ENCODE results near the gene EPG5. TPM values are rescaled to one million over a fixed set of nuclear protein-coding genes. Genes with fewer than 3 reads are reported as not detected.
"Not testable (repeated sequence)": the region's sequence is repeated elsewhere in the genome, so short reads cannot be mapped to it uniquely, and the experiment has no call there.

Gene EPG5
- total RNA-seq, 1 donor from 2014 or later: 10.5 TPM

DNA sequence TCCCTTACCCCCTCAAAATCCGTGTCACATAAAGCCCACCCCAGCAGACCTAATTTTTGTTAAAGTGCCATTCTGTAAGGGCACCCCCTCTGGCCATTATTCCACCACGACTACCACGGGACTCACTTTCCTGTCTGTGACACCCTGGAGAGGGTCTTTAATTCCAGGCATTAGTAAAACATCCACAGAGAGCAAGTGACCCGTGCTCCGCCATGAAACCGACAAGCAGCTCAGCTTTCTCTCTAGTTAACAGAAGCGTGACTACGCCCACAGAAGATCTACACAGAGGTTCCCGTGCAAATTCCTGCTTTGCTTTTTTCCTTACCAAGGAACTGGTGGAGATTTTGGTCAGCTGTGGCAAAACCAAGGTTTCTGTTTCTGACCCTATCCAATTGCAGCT, 137.3 kb downstream of the EPG5 start:
- FAIRE-seq (no peak), DNase-seq (ENCODE audit: low read depth) (no peak)
- Histone ChIP-seq H3K36me3 (ENCODE audit: control insufficient read depth, insufficient read depth, low read length) (no peaks in the 10 kb centered on the region), H3K4me3 (ENCODE audit: low read depth, low read length) (no peak overlapping the region), H3K27me3 (ENCODE audit: control insufficient read depth, insufficient read depth, low read length) (no peaks in the 10 kb centered on the region)
- TF ChIP-seq, protein P1, sequence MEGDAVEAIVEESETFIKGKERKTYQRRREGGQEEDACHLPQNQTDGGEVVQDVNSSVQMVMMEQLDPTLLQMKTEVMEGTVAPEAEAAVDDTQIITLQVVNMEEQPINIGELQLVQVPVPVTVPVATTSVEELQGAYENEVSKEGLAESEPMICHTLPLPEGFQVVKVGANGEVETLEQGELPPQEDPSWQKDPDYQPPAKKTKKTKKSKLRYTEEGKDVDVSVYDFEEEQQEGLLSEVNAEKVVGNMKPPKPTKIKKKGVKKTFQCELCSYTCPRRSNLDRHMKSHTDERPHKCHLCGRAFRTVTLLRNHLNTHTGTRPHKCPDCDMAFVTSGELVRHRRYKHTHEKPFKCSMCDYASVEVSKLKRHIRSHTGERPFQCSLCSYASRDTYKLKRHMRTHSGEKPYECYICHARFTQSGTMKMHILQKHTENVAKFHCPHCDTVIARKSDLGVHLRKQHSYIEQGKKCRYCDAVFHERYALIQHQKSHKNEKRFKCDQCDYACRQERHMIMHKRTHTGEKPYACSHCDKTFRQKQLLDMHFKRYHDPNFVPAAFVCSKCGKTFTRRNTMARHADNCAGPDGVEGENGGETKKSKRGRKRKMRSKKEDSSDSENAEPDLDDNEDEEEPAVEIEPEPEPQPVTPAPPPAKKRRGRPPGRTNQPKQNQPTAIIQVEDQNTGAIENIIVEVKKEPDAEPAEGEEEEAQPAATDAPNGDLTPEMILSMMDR (IDR thresholded peaks at IDR 0.05; ENCODE audit: insufficient read depth, low read length, severe bottlenecking): no peak

DNA sequence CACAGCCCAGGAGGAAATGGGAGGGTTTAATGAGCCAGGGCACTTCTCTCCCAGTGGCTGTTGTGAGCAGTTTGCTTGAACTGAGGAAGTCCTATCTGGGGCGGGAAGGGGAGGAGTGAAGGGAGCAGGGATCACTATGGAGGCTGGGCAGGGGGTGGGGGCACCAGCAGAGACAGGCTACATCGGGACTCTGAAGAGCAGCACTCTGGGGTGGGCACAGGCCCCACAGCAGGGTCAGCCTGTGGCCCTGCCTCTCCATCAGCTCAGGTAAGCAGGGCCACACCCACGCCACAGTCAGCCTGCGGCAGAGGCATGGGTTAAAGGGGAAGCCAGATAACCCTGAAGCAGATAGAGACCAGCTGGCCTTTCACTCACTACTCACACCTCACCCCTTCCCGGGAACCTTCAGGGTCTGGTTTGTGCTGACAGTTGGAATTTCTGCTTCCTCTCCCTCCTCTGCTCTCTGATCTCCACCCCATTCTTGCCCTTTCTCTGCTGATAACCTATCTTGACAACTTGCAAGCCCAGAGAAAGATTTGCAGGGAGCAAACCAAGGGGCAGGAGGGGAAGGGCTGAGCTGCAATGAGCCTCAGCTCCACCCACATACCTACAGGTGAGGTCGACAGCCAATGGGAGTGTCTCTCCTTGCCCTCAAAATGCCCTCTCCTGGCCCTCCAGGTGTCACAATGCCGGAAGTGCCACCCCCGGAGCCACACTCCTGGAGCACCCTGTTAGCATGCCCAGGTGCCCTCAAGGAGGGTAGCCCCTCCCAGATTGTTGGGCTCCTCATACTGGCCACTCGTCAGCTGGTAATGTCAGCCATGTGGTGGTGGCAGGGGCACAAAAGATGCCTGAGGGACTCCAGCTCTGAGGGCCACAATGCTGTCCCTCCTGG, 138.0 kb downstream of the EPG5 start:
- Histone ChIP-seq H3K36me3 (ENCODE audit: control insufficient read depth, insufficient read depth, low read length) (no peaks in the 10 kb centered on the region), H3K4me3 (ENCODE audit: low read depth, low read length) (no peak overlapping the region), H3K27me3 (ENCODE audit: control insufficient read depth, insufficient read depth, low read length) (no peaks in the 10 kb centered on the region)
- FAIRE-seq: no peak
- no peak for DNase-seq (ENCODE audit: low read depth)
- TF ChIP-seq, protein P1 (IDR thresholded peaks at IDR 0.05; ENCODE audit: insufficient read depth, low read length, severe bottlenecking): no peak

DNA sequence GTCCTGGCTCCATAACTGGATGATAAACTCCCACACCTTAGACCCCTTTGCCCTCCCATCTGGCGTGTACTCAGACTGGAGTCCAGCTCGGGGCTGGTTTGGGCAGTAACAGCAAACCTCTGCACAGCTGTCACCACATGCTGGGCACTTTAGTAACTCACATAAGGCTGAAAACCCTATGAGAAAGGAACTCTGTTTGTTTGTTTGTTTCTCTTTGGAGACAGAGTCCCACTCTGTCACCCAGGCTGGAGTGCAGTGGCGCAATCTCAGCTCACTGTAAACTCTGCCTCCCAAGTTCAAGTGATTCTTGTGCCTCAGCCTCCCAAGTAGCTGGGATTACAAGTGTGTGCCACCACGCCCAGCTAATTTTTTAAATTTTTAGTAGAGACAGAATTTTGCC, 140.4 kb downstream of the EPG5 start:
- FAIRE-seq; H3K27me3 ChIP-seq (ENCODE audit: control insufficient read depth, insufficient read depth, low read length): not testable (repeated sequence)

DNA sequence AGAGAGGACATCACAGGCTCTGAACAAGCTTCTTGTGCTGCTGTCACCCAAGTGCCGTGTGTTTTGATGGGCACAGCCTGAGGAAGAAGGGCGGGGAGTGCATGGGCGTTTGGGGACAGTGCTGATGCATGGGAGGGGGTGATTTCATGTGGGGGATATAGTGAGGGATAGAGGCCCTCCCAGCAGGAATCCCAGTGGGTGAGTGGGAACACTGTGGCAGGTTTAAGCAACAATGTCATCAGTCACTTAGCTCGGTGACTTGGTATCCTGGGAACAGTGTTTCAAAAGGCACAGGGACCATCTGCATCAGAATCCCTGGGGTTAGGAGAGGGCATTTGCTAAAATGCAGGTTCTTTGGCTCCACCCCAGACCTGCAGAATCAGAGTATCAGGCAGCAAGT, 141.0 kb downstream of the EPG5 start:
- Histone ChIP-seq H3K4me3 (ENCODE audit: low read depth, low read length) (no peak overlapping the region), H3K27me3 (ENCODE audit: control insufficient read depth, insufficient read depth, low read length) (no peaks in the 10 kb centered on the region), H3K36me3 (ENCODE audit: control insufficient read depth, insufficient read depth, low read length) (no peaks in the 10 kb centered on the region)
- TF ChIP-seq, protein P1 (IDR thresholded peaks at IDR 0.05; ENCODE audit: insufficient read depth, low read length, severe bottlenecking): no peak
- DNase-seq (ENCODE audit: low read depth) (no peak), FAIRE-seq (no peak)

More for the DNA sequence above, 140.4 kb downstream of the EPG5 start:
- not testable (repeated sequence) for H3K4me3 ChIP-seq (ENCODE audit: low read depth, low read length); H3K36me3 ChIP-seq (ENCODE audit: control insufficient read depth, insufficient read depth, low read length); DNase-seq (ENCODE audit: low read depth)

GRCh38 chr18:45825258-45826044, 141.7 kb downstream of the EPG5 start, which contains the start of gene SIGLEC15:
Gene SIGLEC15, plus strand, starts transcription at chr18:45825675. Its CDS starts 54 bp downstream, at chr18:45825729.
- H3K36me3 ChIP-seq (ENCODE audit: control insufficient read depth, insufficient read depth, low read length): no peaks in the 10 kb centered on the region
- TF ChIP-seq, protein P1 (IDR thresholded peaks at IDR 0.05; ENCODE audit: insufficient read depth, low read length, severe bottlenecking): no peak
- FAIRE-seq (no peak), DNase-seq (ENCODE audit: low read depth) (no peak)
- H3K4me3 ChIP-seq (ENCODE audit: low read depth, low read length): no peak within 1 kb of the TSS
- H3K27me3 ChIP-seq (ENCODE audit: control insufficient read depth, insufficient read depth, low read length): no peaks in the 10 kb centered on the region

DNA sequence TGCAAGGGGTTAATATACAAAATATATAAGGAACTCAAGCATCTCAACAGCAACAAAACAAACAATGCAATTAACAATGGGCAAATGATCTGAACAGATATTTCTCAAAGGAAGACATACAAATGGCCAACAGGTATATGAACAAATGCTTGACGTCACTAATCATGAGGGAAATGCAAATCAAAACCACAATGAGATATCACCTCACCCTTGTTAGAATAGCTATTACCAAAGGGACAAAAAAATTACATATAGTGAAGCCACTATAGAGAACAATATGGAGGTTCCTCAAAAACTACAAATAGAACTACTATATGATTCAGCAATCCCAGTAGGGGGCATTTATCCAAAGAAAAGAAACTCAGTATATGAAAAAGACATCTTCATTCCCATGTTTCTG, 145.4 kb downstream of the EPG5 start:
- FAIRE-seq: no peak

More for the DNA sequence above, 145.4 kb downstream of the EPG5 start:
- H3K36me3 ChIP-seq (ENCODE audit: control insufficient read depth, insufficient read depth, low read length): no peaks in the 10 kb centered on the region
- H3K27me3 ChIP-seq (ENCODE audit: control insufficient read depth, insufficient read depth, low read length): no peaks in the 10 kb centered on the region
- no peak overlapping the region for H3K4me3 ChIP-seq (ENCODE audit: low read depth, low read length)
- TF ChIP-seq, protein P1 (IDR thresholded peaks at IDR 0.05; ENCODE audit: insufficient read depth, low read length, severe bottlenecking): no peak
- DNase-seq (ENCODE audit: low read depth): no peak
